Liver (tissue), 3 donors: ENCODE results near the gene ANKRD28.

Experiments
- CTCF ChIP-seq: fragments of 150-350 bp; IDR thresholded peaks from 2 replicates; pipeline ENCODE4 v1.5.1; 2017; ENCODE audit warnings: improper control_type of control experiment, low read depth, low read length; ENCODE audit not compliant: missing input control
- GABPA ChIP-seq, 2 donors: IDR thresholded peaks in 1 of 2; conservative IDR thresholded peaks in 1 of 2; 2 replicates each; pipeline ENCODE4 v1.6.1; 2016; ENCODE audit warnings: antibody characterized with exemption in 2 of 2, mild to moderate bottlenecking in 1 of 2, moderate library complexity in 1 of 2
- SP1 ChIP-seq: IDR thresholded peaks from 2 replicates; pipeline ENCODE4 v1.6.1; 2018; ENCODE audit warnings: antibody characterized with exemption, mild to moderate bottlenecking
- donor health status: healthy.
- donor health status: healthy.

GRCh38 chr3:15754047-15754446 is 43.7 kb downstream of the ANKRD28 start:
- TF ChIP-seq CTCF = no peak
- TF ChIP-seq GABPA (IDR thresholded peaks at IDR 0.05 in 1 of 2, conservative IDR thresholded peaks at IDR 0.05 in 1 of 2) = no peak
- no peak for TF ChIP-seq SP1
